ENCODE measurements around the gene ACOX1.

GRCh38 chr17:75976175-75976848, 2.7 kb downstream of the ACOX1 start:
- TF ChIP-seq CTCF (IDR thresholded peaks at IDR 0.05) (no peak), POLR2A (IDR thresholded peaks at IDR 0.05) (no peak)
